Inflammatory macrophage treated with lipopolysaccharide for 4 hours (primary cell): Measurements from ENCODE around the gene ARHGEF2.
"Not testable (repeated sequence)": the region's sequence is repeated elsewhere in the genome, so short reads cannot be mapped to it uniquely, and the experiment has no call there.

Experiments used
- DNase-seq: peaks from one replicate; pipeline ENCODE4 v3.0.0-alpha.2; 2020

ARHGEF2 gene

DNA sequence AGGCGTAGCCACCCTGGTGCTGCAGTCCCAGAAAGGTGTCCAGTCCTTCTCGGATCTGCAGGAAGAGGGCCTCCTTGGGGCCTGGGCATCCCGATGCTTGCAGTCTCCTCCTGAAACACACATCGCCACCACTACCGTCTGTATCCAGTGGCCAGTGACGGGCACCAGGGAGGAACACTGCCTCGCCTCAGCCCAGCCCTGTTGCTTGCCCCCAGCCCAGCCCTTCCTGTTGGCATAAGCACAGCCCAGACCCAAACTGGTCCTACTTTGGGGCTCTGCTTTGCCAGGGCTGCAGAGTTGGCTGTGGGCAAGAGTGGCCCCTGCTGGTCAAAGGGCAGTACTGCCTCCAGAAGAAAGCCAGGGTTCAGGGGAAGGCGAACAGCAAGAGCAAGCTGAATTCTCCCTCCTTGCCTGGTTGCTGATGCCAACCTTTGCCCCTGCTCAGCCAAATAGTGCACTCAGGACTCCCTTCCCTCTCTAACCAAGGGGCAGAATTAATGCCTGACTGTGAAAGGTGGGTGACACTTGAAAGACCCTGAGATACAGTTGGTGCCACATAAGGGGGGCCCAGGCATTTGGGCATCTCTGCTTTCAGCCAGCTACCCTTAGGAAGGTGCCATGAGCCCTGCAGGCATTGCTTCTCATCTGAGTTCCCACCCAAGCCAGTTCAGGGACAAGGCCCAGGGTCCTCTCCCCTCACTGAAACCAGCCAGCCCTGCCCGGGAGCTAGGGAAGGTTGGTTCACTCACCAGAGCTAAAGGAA lies 11.1 kb upstream of the ARHGEF2 start:
- peak; percentile 74 for DNase-seq

DNA sequence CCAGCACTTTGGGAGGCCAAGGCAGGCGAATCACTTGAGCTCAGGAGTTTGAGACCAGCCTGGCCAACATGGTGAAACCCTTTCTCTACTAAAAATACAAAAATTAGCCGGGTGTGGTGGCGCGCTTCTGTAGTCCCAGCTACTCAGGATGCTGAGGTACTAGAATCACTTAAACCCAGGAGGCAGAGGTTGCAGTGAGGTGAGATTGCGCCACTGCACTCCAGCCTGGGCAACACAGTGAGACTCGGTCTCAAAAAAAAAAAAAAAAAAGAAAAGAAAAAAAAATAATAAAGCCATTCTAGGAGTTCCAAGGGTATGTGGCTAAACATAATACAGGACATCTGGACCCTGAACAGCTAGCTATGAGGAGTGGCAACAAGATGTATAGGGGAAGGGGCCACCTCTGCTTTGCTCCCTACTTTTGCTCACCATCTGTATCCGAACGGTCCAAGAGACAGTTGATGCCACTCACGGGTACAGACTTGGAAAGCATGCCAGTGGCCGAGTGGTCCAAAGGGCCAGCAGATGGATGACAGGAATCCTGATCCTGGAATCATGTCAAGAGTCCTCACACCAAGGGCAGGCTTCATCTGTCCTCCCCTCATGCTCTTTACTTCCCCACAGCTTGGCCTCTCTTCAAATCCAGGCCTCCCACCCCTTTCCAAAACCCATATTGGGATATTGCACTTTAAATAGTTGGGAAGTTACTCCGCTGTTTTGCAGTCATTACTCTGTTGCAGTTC lies 6.7 kb upstream of the ARHGEF2 start:
- DNase-seq = not testable (repeated sequence)

DNA sequence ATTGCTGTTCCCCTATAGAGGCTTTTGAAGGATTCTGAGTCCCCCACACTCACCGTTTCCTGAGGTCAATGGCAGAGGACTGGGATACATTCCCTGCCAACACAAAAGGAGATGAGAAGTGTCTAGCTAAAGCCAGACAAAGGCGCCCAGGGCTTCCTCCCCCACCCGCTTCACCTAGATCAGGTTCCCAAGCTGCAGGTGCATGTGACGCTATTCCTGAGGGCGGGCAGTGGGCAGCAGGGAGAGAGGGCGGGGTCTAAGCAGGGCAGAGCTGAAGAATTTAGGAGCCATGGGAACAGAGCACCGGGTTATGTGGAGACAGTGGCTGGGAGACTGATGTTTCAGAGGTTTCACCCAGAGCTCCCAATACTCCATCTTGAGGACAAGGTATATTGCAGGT lies 6.0 kb upstream of the ARHGEF2 start:
- DNase-seq = no peak

DNA sequence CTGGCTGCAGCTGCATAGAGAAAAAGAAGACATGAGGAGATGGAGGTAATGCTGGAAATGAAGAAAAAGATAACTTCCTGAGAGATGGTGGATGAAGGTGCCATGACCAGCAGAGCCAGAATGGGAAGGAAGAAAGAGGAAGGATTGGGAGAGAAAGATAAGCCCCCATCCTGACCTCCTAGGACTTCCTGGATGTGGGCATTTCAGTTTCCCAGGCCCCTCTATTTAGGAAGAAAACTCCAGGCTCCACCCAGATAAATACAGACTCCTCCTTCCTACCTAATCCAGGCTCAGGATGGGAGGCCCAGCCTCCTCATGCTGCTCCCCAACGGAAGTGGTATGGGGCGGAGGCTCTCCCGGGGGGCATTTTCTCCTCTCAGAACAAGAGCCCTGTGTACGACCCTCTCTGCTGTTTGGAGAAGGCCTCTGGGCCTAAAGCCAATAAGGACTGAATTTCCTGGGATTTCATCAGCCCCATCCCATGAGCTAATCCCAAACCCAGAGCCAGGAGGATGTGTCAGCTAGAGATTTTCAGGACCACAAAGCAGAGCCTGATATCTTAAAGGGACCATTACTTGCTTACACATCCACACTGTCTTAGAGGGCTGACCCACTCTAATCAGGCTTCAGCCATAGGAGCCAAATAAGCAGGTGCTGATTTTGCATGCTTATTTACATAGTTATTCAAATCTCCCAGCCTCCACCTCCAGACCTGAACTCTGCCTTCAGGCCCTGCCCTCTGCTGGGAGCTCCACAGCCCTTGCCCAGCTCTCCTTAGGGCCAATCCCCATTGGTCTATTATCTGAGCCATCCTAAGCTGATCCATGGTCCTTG lies 5.1 kb upstream of the ARHGEF2 start:
- no peak for DNase-seq

DNA sequence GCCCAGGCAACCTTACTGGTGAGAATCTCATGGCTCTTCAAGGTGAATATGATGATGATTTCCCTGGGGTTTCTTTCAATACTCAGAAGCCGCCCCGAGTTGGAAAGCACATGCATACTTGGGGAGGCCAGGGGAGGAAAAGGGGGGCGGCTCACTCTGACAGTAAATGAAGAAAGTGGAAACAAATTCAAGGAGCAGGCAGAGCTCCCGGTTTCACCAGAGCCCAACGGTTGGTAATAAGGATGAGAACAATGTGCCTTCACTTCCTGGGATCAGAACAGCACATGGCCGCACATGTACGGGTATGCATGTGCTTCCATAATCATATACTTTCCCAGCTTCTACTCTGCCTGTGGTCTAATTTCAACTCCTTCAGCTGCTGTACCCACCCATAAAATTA lies 3.8 kb upstream of the ARHGEF2 start:
- DNase-seq = no peak

DNA sequence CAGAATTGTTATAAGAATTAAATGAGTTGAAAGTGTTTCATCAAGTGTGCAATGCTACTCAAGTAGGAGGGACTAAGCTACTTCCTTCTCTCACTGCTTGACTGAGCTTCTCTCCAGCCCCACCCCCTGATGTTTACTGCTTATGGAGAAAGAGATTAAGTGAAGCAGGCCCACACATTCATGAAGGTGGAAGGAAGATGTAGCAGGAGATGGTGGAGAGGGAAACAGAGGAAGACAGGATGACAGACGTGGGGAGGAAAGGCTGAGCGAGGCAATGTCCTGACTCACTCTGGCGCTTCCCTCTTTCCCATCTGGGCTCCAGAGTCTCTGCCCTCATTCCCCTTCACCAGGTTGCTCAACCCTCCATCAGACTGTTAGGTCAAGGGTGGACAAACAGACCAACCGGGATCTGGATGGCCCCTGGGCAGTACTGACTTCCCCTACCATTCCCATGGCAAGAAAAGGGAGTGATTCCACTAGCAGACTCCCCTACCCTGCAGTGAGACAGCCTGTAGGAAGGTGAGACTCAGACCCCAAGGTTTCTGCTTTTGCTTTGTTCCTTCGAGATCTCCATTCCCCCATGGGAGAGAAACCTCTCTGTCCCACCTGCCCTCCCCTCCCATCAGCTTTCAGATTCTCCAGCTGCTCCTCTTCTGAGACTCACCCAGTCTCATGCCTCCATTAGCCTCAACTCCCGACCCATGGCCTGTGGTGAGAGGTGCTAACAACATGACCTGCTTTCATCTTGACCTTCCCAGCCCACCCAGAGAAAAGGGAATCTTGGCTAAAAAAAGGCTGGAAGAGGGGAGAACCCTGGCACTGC lies 3.1 kb upstream of the ARHGEF2 start:
- DNase-seq = peak; percentile 82

DNA sequence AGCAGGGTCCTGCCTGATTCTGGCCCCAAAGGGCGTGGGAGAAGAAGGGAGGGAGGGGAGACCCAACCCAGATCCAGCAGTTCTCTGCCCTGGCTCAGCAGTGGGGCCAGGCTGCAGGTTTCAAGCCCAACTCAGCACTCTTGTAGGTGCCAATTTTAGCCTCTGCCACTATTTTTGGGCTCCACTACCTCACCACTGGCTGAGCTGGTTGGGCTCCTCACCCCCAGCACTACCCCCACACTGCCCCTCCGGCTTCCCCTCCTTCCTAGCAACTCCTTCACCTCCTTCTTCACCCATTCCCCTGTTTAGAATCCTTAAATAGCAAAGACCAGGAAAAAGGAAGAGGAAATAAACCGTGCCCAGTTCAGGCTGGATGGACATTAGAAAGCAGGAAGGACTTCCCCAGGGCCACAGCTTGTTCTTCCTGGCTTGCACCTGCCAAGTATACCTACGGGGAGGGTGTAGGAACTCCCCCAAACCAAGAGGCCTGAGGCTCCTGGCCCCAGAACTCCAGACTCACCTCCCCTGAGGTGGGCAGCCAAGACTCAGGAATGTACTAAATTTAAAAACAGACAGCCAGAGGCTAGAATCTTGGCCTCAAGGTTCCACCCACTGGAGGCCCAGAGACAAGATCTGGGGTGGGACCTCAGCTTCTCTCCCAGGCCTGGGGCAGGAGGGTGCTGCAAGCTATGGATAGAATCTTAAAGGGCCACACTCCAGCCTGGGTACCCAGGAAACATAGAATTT lies 1.4 kb upstream of the ARHGEF2 start:
- no peak for DNase-seq

DNA sequence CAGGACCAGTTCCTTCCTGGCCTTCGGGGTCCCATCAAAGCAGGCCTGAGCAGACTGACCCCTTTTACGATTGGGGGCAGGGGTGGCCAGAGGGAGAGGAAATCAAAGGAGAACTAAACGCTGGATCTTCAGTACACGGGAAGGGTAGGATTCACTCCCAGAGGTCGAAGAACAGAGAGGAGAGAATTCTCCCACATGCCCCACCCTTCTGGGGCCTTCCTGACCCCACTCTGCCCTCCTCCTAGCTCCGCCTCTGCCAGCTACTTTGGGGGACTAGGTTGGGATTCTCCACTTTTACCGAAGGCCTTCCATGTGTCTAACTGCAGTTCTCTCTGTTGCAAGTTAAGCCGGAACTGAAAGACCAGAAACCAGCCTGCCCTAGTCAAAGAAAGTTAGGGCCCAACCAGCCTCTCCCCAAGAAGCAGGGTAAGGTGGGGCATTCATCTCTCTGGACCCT lies 654 bp upstream of the ARHGEF2 start:
- DNase-seq = peak; percentile 93

DNA sequence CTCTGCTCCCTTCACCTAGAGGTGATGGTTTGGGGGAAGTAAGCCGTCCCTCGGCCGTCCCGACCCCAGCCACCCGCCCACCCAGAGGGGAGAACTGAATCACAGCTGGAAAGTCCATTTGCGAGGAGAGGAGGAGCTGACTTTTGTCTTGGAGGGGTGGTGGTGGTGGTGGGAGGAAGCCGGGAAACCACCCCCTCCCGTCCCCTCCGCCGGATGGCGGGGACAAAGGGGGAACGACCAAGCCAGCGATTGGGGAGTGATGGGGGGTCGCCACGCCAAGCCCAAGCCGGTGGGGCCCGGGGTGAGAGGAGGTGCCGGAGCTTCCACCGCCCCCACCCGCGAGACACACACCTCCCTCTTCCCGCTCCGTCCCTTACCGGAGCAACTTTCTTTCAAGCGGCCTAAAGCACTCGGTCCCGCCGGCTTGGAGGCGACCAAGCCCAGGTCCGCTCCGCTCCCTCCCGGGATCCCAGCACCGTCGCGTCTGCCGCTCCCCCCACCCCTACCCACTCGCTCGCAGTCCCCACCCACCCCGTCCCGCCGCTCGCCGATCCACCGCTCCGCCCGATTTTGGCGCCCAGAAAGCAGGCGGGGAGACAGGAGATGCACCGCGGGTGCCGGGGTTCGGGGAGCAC lies 540 bp downstream of the ARHGEF2 start:
- peak; percentile 85 for DNase-seq

DNA sequence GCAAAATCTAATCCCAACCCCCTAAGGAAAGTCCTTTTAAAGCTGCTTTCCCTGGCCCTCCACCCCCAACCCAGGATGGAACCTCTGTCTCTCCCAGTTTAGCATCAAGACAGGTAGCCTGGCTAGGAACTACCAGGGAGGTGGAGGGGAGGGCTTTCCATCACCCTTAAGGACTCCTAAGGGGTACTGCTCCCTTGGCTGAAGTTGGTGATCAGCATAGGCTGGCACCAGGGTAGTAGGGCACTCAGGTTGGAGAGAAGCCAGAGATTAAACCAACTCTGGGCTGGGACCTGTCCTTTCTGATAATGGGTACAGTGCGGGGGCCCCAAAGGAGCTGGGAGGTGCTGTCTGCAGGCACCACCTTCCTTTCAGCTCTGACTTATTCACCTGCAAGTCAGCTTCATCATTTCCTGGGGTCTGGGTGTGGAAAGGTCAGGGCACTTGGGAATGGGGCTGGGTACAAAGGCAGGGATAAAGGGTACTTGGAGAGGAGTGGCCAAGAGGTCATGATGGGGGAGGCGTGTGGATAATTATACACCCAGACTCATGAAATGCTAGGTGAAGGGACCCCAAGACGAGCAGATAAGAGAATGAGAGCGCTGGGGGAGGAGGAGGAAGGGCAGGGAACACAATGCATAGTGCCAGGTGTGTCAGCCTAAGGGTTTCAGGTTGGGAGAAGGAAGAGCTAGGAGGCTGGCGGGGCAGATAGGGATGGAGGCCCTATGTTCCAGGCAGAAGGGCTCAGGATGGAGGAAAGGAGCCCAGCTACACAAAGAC lies 1.2 kb downstream of the ARHGEF2 start:
- DNase-seq = no peak

DNA sequence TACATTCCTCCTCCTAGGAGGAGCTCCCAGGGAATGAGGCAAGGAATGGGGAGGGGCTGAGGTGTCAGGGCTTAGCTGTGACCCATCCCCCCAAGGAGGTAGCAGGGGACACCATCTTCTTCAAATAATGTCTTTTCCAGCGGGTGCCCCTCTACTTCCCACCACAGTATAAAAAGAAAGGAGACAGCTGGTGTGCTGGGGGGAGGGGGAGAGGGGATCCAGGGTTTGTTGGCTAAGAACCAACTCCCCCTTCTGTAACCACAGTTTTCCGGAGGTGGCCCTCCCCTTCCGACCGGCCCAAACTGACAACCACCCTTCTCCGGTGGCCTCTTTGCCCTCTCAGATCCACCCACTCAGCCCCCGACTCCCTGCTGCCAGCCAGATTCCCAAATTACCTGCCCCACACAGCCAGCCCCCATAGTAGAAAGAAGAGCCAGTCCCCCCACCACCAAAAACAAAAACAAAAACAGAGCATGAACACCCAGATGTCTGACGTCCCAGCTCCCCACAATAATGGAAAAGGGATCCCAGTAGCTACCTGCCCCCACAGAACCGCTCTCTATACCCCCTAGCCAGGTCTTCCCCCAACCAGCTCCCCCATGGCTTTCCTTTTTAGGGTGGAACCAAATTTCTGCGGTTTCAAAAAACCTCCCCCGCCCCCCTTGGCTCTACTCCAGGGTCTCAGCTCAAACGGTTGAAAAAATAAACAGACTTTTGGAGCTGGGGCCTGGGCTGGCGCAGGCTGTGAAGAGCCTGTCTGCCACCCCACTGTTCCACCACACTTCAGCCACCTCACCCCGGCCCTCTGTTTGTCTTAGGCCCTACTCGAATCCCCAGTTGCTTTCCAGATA lies 2.1 kb downstream of the ARHGEF2 start:
- no peak for DNase-seq

DNA sequence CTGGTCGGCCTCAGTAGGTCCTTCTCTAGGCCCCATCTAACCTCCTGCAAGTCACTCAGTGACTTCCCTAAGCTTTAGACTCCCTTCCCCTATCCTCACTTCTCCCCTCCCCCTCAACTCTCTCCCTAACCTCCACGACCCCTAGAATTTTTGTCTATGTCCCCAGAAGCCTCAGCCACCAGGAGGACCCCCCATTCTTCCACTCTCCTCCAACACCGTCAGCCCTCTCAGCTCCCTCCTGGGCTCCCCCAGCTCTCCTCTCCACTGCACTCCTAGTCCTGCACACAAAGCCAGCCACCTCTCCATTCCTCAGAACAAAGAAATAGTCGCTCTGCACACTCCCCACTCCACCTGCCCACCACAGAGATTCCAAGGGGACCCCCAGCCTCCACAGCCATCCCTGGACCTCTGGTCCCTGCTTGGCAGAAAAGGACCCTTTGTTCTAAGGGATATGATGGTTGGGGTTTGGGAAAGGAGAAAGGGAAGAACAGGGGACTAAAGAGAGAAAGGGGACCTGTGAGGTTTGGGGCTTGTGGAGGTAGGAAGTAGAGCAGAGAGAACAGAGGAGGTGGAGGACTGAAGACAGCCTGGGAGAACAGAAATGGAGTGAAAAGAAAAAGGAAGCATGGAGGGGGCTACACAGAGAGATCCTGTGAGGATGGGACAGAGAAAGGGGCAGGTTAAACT lies 2.8 kb downstream of the ARHGEF2 start:
- no peak for DNase-seq

DNA sequence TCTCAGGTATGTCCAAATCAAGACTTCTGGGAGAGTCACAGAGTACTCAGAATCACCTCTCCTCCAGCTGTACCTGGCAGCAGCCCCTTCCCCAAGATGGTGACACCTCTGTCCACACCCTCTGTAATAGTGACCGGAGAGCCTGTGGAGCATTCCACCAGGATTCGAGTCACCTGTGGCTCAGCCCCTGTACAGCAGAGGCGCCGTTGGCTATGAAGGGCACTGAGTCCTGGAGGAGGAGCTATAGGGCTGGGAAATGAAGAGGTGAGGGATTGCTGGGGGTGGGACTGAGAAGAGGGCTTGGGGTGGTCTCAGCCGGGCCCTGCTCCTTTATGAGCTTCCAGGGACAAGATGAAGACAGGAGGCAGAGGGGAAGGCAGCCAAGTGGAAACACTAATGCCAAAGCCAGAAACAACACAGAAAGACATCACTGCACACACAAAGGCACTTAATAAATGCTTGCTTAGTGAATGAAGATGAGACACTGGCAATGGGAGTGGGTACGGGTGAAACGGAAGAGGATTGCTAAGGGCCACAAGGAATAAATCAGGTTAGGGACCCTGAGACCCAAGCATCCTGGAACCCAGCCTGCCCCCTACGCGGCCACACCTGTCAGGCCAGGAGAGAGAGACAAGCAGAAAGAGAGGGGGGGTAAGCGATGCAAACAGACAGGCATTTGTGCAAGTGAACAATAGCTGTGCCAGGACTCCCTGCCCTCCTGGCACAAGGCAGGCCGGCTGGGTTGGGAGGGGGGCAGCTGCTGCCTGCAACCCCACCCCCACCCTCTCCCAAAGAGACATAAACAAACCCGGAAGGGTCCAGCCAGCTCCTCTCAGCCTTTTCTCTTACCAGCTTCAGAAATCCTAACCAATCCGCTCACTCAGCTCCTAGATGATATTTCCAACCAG lies 3.9 kb downstream of the ARHGEF2 start:
- no peak for DNase-seq

DNA sequence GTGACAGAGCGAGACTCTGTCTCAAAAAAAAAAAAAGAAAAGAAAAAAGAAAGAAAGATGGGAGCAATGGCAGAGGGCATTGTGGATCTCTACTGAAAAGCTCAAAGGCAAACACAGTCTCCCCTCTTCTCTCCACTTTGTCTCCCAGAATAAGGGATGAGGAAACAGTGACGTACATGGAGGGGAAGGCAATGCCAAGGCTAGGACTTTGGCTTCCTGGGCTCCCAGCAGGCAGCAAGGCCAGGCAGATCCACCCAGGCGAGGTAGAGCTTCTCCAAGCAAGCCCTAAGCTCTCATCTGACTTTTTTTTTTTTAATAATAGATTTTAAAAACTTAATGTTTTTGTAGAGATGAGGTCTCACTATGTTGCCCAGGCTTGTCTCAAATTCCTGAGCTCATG lies 4.6 kb downstream of the ARHGEF2 start:
- DNase-seq = no peak

DNA sequence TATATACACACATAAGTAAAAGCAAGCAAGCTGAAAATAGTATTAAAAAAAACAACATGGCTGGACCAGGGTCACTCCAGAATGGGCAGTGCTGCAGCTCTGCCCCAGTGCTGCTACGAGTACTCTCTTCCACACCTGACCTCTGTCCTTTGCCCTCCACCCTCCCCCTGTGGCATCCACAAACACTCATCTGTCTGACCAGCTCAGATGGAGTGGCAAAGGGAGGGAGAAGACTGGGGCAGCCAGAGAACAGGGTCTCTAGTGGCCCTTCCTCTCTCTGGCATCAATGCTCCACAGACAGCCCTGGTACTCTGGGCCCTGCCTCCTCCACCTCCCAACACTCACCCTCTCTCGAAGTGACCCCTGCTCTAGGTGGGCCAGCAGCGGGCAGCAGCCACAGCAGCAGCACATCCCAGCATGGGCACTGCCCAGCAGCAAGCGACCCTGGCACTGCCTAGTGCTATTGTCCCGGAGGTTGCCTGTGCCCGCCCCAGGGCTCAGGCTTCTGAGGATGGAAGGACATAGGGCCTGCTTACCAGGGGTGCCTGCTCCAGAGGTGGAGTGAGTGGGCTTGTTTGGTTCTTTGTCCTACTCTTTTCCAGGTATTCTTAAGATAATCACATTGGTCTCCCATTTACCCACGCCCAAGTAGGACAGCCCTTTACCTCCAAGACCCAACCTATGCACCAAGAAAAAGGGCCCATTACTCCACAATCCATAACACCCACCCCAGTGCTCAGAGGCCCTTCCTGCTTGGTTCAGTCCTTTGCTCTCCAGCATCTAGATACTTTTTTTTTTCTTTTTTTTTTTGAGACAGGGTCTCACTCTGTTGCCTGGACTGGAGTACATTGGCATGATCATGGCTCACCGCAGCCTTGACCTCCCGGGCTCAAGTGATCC lies 6.2 kb downstream of the ARHGEF2 start:
- no peak for DNase-seq

DNA sequence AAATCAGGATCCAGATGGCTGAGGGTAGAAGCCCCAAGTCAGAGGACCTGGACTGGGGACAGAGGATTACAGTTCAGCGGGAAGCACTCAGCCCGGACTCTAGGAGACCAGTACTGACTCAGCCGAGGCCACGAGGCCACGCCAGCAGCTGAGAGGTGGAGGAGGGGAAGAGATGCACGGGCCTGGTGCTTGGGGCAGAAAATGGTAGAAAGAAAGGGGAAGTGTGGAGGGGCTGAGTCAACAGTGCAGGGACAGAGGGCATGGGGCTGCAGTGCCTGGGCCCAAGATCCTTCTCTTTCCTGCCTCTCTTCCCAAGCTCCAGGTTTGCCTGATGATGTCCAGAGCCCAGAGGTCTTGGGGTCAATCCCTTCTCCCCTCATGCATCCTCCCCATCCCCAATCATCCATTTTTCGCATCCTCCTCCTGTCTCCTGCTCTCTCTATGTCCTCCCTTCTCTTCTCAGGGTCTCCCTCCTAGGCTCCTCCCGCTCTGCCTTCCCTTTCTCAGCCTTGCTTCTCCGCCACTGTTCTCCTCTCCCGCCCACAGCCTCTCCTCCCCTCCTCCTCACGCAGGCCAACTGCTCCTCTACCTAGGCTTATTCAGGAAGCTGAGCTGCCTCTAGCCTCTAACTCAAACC lies 7.7 kb downstream of the ARHGEF2 start:
- DNase-seq = peak; percentile 95
